K562 (cell line): Measurements from ENCODE around the gene ITM2A.

Experiments used
- CTCF ChIP-seq, 3 experiments: IDR thresholded peaks in 2 of 3; conservative IDR thresholded peaks in 1 of 3; 2 replicates each; pipeline ENCODE4 v1.5.1; 2011 to 2012; ENCODE audit warnings: low read length in 3 of 3, mild to moderate bottlenecking in 3 of 3, control low read depth in 2 of 3, improper control_type of control experiment in 1 of 3, inconsistent platforms in 1 of 3, low read depth in 1 of 3, mixed read lengths in 1 of 3, moderate library complexity in 1 of 3; ENCODE audit not compliant: insufficient read depth in 2 of 3
- ILF3 ChIP-seq: fragments of 450-650 bp; IDR thresholded peaks from 2 replicates; pipeline ENCODE4 v1.6.1; 2018; ENCODE audit warnings: antibody characterized with exemption, mild to moderate bottlenecking, moderate library complexity, borderline replicate concordance
- ZNF583 ChIP-seq: fragments of 250-450 bp; sonication (Bioruptor Pico); IDR thresholded peaks from 2 replicates; pipeline ENCODE4 v1.4.0; 2020

GRCh38 chrX:79413963-79414362 lies 46.8 kb upstream of the ITM2A start:
- TF ChIP-seq ZNF583 (CRISPR knock-in tag) (no peak), ILF3 (no peak), CTCF (IDR thresholded peaks at IDR 0.05 in 2 of 3, conservative IDR thresholded peaks at IDR 0.05 in 1 of 3; ENCODE audit: insufficient read depth in 2 of 3, low read depth in 1 of 3, low read length in 3 of 3) (no peak)
